ENCODE measurements around the gene COG5.

Gene COG5

GRCh38 chr7:107213193-107213788, 350.4 kb downstream of the COG5 start:
- DNase-seq, result no peak

- DNase-seq, result no peak
Measured at GRCh38 chr7:107212725-107213124, 351.0 kb downstream of the COG5 start.

GRCh38 chr7:107210400-107210799, 353.3 kb downstream of the COG5 start:
- no peak for DNase-seq

GRCh38 chr7:107209565-107209964, 354.2 kb downstream of the COG5 start:
- no peak for DNase-seq

- DNase-seq, result no peak
Measured at GRCh38 chr7:107208563-107208962, 355.2 kb downstream of the COG5 start.

GRCh38 chr7:107208024-107208521, 355.6 kb downstream of the COG5 start:
- no peak for DNase-seq

GRCh38 chr7:107207459-107207858, 356.3 kb downstream of the COG5 start:
- no peak for DNase-seq

GRCh38 chr7:107206706-107207105, 357.0 kb downstream of the COG5 start:
- no peak for DNase-seq

- no peak for DNase-seq
Measured at GRCh38 chr7:107206136-107206535, 357.6 kb downstream of the COG5 start.

GRCh38 chr7:107203607-107204006, 360.1 kb downstream of the COG5 start:
- no peak for DNase-seq

GRCh38 chr7:107201795-107202450, 361.8 kb downstream of the COG5 start:
- no peak for DNase-seq

- no peak for DNase-seq
Measured at GRCh38 chr7:107196834-107197610, 366.7 kb downstream of the COG5 start.

GRCh38 chr7:107194052-107194451, 369.7 kb downstream of the COG5 start:
- DNase-seq, result no peak

- DNase-seq, result no peak
Measured at GRCh38 chr7:107190090-107190489, 373.6 kb downstream of the COG5 start.

- DNase-seq, result no peak
Measured at GRCh38 chr7:107187774-107188173, 375.9 kb downstream of the COG5 start.

GRCh38 chr7:107186240-107186639, 377.5 kb downstream of the COG5 start:
- no peak for DNase-seq

GRCh38 chr7:107185716-107186115, 378.0 kb downstream of the COG5 start:
- DNase-seq, result no peak

- DNase-seq, result no peak
Measured at GRCh38 chr7:107181172-107181571, 382.5 kb downstream of the COG5 start.

- DNase-seq, result no peak
Measured at GRCh38 chr7:107180378-107180777, 383.3 kb downstream of the COG5 start.

GRCh38 chr7:107179326-107180164, 384.2 kb downstream of the COG5 start:
- no peak for DNase-seq

GRCh38 chr7:107173691-107174406, 389.9 kb downstream of the COG5 start:
- peak in 1 of 2 donors; percentile 44 for DNase-seq

GRCh38 chr7:107173191-107173590, 390.5 kb downstream of the COG5 start:
- no peak for DNase-seq

Data from hippocampal formation (tissue), 2 donors.